Measurements from ENCODE around the gene CAMSAP2.

CAMSAP2 gene

GRCh38 chr1:200694738-200695137 is 44.0 kb upstream of the CAMSAP2 start:
- H3K4me2 ChIP-seq (ENCODE audit: low read length) = no peak overlapping the region

GRCh38 chr1:200699871-200700270 is 38.8 kb upstream of the CAMSAP2 start:
- H4K20me1 ChIP-seq (ENCODE audit: insufficient read depth, low read length) = no peaks in the 10 kb centered on the region
- H3K4me2 ChIP-seq (ENCODE audit: low read length) = no peak overlapping the region
- H3K9me2 ChIP-seq (ENCODE audit: low read depth, low read length) = no peaks in the 10 kb centered on the region
- H3K9me3 ChIP-seq (ENCODE audit: low read length) = no peaks in the 10 kb centered on the region
- no peak overlapping the region for H3K9ac ChIP-seq (ENCODE audit: low read length)
- H3K4me1 ChIP-seq (ENCODE audit: insufficient read depth, low read length, severe bottlenecking) = no peaks in the 10 kb centered on the region
- no peak overlapping the region for H2AFZ ChIP-seq (ENCODE audit: low read length)
- no peaks in the 10 kb centered on the region for H3K36me3 ChIP-seq (ENCODE audit: insufficient read depth, low read length)
- no peaks in the 10 kb centered on the region for H3K79me2 ChIP-seq (ENCODE audit: insufficient read depth, low read length)
- H3K27me3 ChIP-seq (ENCODE audit: insufficient read depth, low read length) = no peaks in the 10 kb centered on the region
- no peak overlapping the region for H3K4me3 ChIP-seq (ENCODE audit: low read depth, low read length, poor library complexity, severe bottlenecking)
- no peaks in the 10 kb centered on the region for H3F3A ChIP-seq (ENCODE audit: insufficient read depth, low read length)
- H3K27ac ChIP-seq (ENCODE audit: low read depth, low read length, poor library complexity, severe bottlenecking) = no peak overlapping the region
- TF ChIP-seq CTCF (IDR thresholded peaks at IDR 0.05; ENCODE audit: low read length) (no peak), EZH2 (IDR thresholded peaks at IDR 0.05; ENCODE audit: borderline replicate concordance, low read length) (no peak)

More at GRCh38 chr1:200694738-200695137, 44.0 kb upstream of the CAMSAP2 start:
- Histone ChIP-seq H3F3A (ENCODE audit: insufficient read depth, low read length) (no peaks in the 10 kb centered on the region), H3K36me3 (ENCODE audit: insufficient read depth, low read length) (no peaks in the 10 kb centered on the region), H3K4me3 (ENCODE audit: low read depth, low read length, poor library complexity, severe bottlenecking) (no peak overlapping the region), H3K27ac (ENCODE audit: low read depth, low read length, poor library complexity, severe bottlenecking) (no peak overlapping the region), H2AFZ (ENCODE audit: low read length) (no peak overlapping the region), H3K27me3 (ENCODE audit: insufficient read depth, low read length) (no peaks in the 10 kb centered on the region), H3K79me2 (ENCODE audit: insufficient read depth, low read length) (no peaks in the 10 kb centered on the region), H3K9ac (ENCODE audit: low read length) (no peak overlapping the region), H3K9me3 (ENCODE audit: low read length) (no peaks in the 10 kb centered on the region), H3K9me2 (ENCODE audit: low read depth, low read length) (no peaks in the 10 kb centered on the region), H4K20me1 (ENCODE audit: insufficient read depth, low read length) (no peaks in the 10 kb centered on the region), H3K4me1 (ENCODE audit: insufficient read depth, low read length, severe bottlenecking) (no peaks in the 10 kb centered on the region)
- TF ChIP-seq CTCF (IDR thresholded peaks at IDR 0.05; ENCODE audit: low read length) = no peak
- no peak for TF ChIP-seq EZH2 (IDR thresholded peaks at IDR 0.05; ENCODE audit: borderline replicate concordance, low read length)

GRCh38 chr1:200704986-200705500 is 33.6 kb upstream of the CAMSAP2 start:
- Histone ChIP-seq H3K4me2 (ENCODE audit: low read length) (no peak overlapping the region), H3K27ac (ENCODE audit: low read depth, low read length, poor library complexity, severe bottlenecking) (no peak overlapping the region)

More at GRCh38 chr1:200704986-200705500, 33.6 kb upstream of the CAMSAP2 start:
- Histone ChIP-seq H2AFZ (ENCODE audit: low read length) (no peak overlapping the region), H3F3A (ENCODE audit: insufficient read depth, low read length) (no peaks in the 10 kb centered on the region), H3K9me3 (ENCODE audit: low read length) (no peaks in the 10 kb centered on the region), H4K20me1 (ENCODE audit: insufficient read depth, low read length) (no peaks in the 10 kb centered on the region), H3K4me1 (ENCODE audit: insufficient read depth, low read length, severe bottlenecking) (no peaks in the 10 kb centered on the region), H3K9me2 (ENCODE audit: low read depth, low read length) (no peaks in the 10 kb centered on the region), H3K36me3 (ENCODE audit: insufficient read depth, low read length) (no peaks in the 10 kb centered on the region), H3K27me3 (ENCODE audit: insufficient read depth, low read length) (no peaks in the 10 kb centered on the region), H3K79me2 (ENCODE audit: insufficient read depth, low read length) (no peaks in the 10 kb centered on the region), H3K4me3 (ENCODE audit: low read depth, low read length, poor library complexity, severe bottlenecking) (no peak overlapping the region), H3K9ac (ENCODE audit: low read length) (no peak overlapping the region)
- TF ChIP-seq CTCF (IDR thresholded peaks at IDR 0.05; ENCODE audit: low read length) (no peak), EZH2 (IDR thresholded peaks at IDR 0.05; ENCODE audit: borderline replicate concordance, low read length) (no peak)
